NT2/D1 (cell line): ENCODE measurements around the gene VPREB3.

ENCODE experiments used
- SUZ12 ChIP-seq: IDR thresholded peaks from 2 replicates; pipeline ENCODE4 v1.6.1; 2011; ENCODE audit not compliant: insufficient read length, insufficient read depth; ENCODE audit errors: extremely low read depth
- YY1 ChIP-seq: IDR thresholded peaks from 2 replicates; pipeline ENCODE4 v1.6.1; 2011; ENCODE audit not compliant: insufficient read length, insufficient read depth

DNA sequence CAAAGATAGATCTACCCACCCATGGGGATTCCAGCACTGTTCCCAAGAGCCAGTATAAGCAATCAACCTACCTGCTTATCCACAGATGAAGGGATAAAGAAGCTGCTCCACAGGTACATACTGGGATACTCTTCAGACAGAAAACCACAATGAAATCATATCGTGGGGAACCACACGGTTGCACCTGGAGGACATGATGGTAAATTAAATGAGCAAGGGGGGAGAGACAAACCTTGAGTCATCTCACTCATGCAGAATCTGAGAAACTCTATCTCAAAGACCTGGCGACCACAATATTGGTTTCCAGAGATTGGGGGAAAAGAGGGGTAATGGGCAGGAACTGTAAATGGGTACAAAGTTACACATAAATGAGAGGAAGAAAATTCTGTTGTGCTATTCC is 48.9 kb downstream of the VPREB3 start:
- TF ChIP-seq SUZ12 (no peak), YY1 (no peak)
